Astrocyte (in vitro differentiated cells and primary cell): ENCODE data around the gene LMTK2. TPM values are rescaled to one million over a fixed set of nuclear protein-coding genes. Genes with fewer than 3 reads are reported as not detected.

ENCODE experiments used
- DNase-seq: peaks from one replicate; pipeline ENCODE4 v3.0.0-alpha.2; 2010; ENCODE audit warnings: low read depth
- FAIRE-seq: peaks from 2 replicates; lab custom pipeline; 2011; peaks lifted over from hg19 to GRCh38; lab: Jason Lieb, UNC
- H2AFZ ChIP-seq: 2 replicates; pipeline ENCODE4 v1.6.0; 2012; ENCODE audit warnings: low read depth, low read length, inconsistent platforms
- H3K27ac ChIP-seq: 2 replicates; pipeline ENCODE4 v1.5.1; 2011; ENCODE audit warnings: low read depth, low read length, inconsistent platforms
- H3K27me3 ChIP-seq: 2 replicates; pipeline ENCODE4 v1.6.0; 2011; ENCODE audit warnings: low read length, inconsistent platforms; ENCODE audit not compliant: insufficient read depth
- H3K36me3 ChIP-seq: 2 replicates; pipeline ENCODE4 v1.5.1; 2011; ENCODE audit warnings: low read length, inconsistent platforms; ENCODE audit not compliant: insufficient read depth
- H3K4me1 ChIP-seq: 2 replicates; pipeline ENCODE4 v1.5.1; 2011; ENCODE audit warnings: low read length, inconsistent platforms; ENCODE audit not compliant: insufficient read depth
- H3K4me2 ChIP-seq: 2 replicates; pipeline ENCODE4 v1.6.0; 2012; ENCODE audit warnings: low read length, inconsistent platforms
- H3K4me3 ChIP-seq: 2 replicates; pipeline ENCODE4 v1.5.1; 2011; ENCODE audit warnings: low read depth, mild to moderate bottlenecking, low read length, inconsistent platforms; ENCODE audit not compliant: insufficient read depth
- H3K79me2 ChIP-seq: 2 replicates; pipeline ENCODE4 v1.6.0; 2012; ENCODE audit warnings: mild to moderate bottlenecking, low read length, inconsistent platforms; ENCODE audit not compliant: insufficient read depth
- H3K9ac ChIP-seq: 2 replicates; pipeline ENCODE4 v1.6.0; 2012; ENCODE audit warnings: mild to moderate bottlenecking, low read length, inconsistent platforms
- H3K9me3 ChIP-seq: 2 replicates; pipeline ENCODE4 v1.5.1; 2012; ENCODE audit warnings: low read depth, mild to moderate bottlenecking, low read length, inconsistent platforms; ENCODE audit not compliant: insufficient read depth
- H4K20me1 ChIP-seq: 2 replicates; pipeline ENCODE4 v1.6.0; 2012; ENCODE audit warnings: low read length, inconsistent platforms; ENCODE audit not compliant: insufficient read depth
- H3K27ac Mint-ChIP-seq: one replicate; pipeline ENCODE4 v1.8.0; 2021; ENCODE audit warnings: mild to moderate bottlenecking, mixed read lengths; ENCODE audit not compliant: unreplicated experiment
- H3K27me3 Mint-ChIP-seq: one replicate; pipeline ENCODE4 v1.8.0; 2021; ENCODE audit warnings: low read depth, mixed read lengths; ENCODE audit not compliant: unreplicated experiment
- H3K36me3 Mint-ChIP-seq: one replicate; pipeline ENCODE4 v1.8.0; 2021; ENCODE audit warnings: low read depth, mixed read lengths; ENCODE audit not compliant: unreplicated experiment
- H3K4me1 Mint-ChIP-seq: one replicate; pipeline ENCODE4 v1.8.0; 2021; ENCODE audit warnings: low read depth, mixed read lengths; ENCODE audit not compliant: unreplicated experiment
- H3K4me3 Mint-ChIP-seq: one replicate; pipeline ENCODE4 v1.8.0; 2021; ENCODE audit warnings: mild to moderate bottlenecking, moderate library complexity, mixed read lengths; ENCODE audit not compliant: unreplicated experiment
- H3K9me3 Mint-ChIP-seq: one replicate; pipeline ENCODE4 v1.8.0; 2021; ENCODE audit warnings: mild to moderate bottlenecking, mixed read lengths; ENCODE audit not compliant: unreplicated experiment
- CTCF ChIP-seq: IDR thresholded peaks from 2 replicates; pipeline ENCODE4 v1.5.1; 2011; ENCODE audit warnings: low read depth, mild to moderate bottlenecking, inconsistent platforms, low read length, moderate library complexity; ENCODE audit not compliant: insufficient read depth
- EZH2 ChIP-seq: IDR thresholded peaks from 2 replicates; pipeline ENCODE4 v1.6.1; 2012; ENCODE audit warnings: mild to moderate bottlenecking, low read length, inconsistent platforms; ENCODE audit not compliant: insufficient read depth
- total RNA-seq: library from RNA; stranded (reverse); gene quantifications from 2 replicates; pipeline ENCODE4 v1.2.1, GENCODE V29; 2021

Gene LMTK2
- total RNA-seq, 1 donor from 2014 or later: 15.2 TPM

DNA sequence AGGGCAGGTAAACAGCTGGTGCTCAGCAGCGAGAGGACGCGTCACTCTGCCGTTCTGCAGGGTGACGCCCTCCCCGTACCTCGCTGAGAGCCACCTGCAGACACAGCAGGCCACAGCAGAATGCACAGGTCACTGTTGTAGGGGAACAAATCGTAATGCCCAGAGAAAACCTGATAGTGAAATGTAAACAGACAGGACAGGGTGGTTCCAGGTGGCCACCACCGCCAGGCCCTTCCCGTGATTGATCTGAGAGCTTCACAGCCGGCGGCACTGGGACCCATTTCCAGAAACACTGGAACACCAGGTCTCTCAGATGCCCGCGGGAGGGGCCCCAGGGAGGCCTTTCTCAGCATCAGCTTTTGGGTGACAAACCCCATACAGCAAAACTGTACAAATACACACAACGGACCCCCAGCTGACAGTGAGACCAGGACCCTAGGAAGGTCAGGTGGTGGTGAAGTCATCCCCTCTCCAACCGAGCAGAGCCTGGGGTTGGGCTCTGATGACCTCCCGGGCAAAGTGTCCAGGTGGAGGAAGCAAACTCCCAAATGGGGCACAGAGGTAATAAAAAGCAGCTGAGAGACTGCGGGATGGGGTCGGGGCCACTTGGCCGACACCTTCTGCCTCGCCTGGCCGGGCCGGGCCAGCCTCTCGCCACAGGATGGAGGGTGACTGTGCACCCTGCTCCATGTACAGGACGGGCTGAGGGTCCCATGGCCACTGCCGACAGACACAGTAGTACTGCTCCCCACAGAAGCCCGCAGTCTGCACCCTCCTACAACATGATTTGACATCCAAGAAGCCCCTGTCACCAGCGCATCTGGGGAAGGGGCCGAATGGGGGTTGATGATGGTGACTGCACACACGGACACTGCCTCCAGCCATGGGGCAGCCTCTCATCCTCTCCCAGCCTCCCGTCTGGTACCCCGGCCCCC lies 109.2 kb downstream of the LMTK2 start:
- DNase-seq (no peak), FAIRE-seq (no peak)
- Mint-ChIP-seq H3K36me3 (peaks cover 9% of the 10 kb centered on the region), H3K27ac (no peak overlapping the region), H3K9me3 (no peaks in the 10 kb centered on the region), H3K27me3 (no peaks in the 10 kb centered on the region), H3K4me1 (peaks cover 5% of the 10 kb centered on the region), H3K4me3 (no peak overlapping the region)
- no peak overlapping the region for H3K9ac ChIP-seq
- H3K4me3 ChIP-seq: no peak overlapping the region
- H3K27ac ChIP-seq: no peak overlapping the region
- peaks cover 5% of the 10 kb centered on the region for H3K4me1 ChIP-seq
- no peak overlapping the region for H3K4me2 ChIP-seq
- no peaks in the 10 kb centered on the region for H3K27me3 ChIP-seq
- no peaks in the 10 kb centered on the region for H3K79me2 ChIP-seq
- H4K20me1 ChIP-seq: no peaks in the 10 kb centered on the region
- H3K36me3 ChIP-seq: no peaks in the 10 kb centered on the region
- no peak overlapping the region for H2AFZ ChIP-seq
- H3K9me3 ChIP-seq: no peaks in the 10 kb centered on the region
- TF ChIP-seq EZH2 (no peak), CTCF (no peak)

DNA sequence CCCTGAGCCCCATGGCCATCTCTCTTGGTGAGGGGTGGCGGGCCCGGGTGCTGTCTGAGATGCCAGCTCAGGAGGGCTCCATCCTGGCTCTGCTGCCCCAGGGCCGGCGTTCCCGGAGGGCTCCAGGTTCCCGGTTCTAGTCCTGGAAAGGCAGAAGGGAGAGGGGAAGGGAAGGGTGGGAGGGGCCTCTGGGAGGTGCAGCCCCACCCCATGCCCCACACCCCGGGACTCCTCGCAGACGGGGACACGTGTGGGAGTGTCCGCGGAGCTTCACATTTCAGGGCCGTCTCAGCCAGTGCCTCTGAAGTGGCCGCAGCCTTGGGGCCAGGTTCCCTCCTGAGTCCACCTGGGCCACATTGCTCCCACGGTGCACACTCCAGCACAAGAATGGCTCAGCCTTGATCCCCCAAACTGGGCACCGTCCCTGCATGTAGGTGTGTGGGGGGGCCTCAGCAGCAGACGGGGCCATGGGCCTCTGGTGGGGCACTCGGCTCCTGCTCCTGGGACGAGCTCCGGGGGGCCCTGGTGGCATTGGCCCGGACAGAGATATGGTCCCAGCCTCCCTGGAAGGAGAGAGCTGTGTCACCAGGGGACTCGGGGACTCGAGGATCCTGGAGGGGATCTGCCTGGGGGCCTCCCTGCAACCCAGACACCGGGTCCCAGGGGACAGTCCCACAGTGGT lies 110.4 kb downstream of the LMTK2 start:
- no peak overlapping the region for H3K4me3 ChIP-seq
- H3K27ac Mint-ChIP-seq: no peak overlapping the region
- no peaks in the 10 kb centered on the region for H3K9me3 Mint-ChIP-seq
- H2AFZ ChIP-seq: no peak overlapping the region
- no peak overlapping the region for H3K4me3 Mint-ChIP-seq
- H3K9ac ChIP-seq: no peak overlapping the region
- H3K27ac ChIP-seq: no peak overlapping the region
- no peaks in the 10 kb centered on the region for H3K79me2 ChIP-seq
- TF ChIP-seq EZH2 (no peak), CTCF (no peak)
- no peaks in the 10 kb centered on the region for H3K9me3 ChIP-seq
- FAIRE-seq (no peak), DNase-seq (no peak)
- H4K20me1 ChIP-seq: no peaks in the 10 kb centered on the region
- no peaks in the 10 kb centered on the region for H3K4me1 ChIP-seq
- peaks cover 5% of the 10 kb centered on the region for H3K4me1 Mint-ChIP-seq
- no peaks in the 10 kb centered on the region for H3K27me3 Mint-ChIP-seq
- no peaks in the 10 kb centered on the region for H3K36me3 ChIP-seq
- no peaks in the 10 kb centered on the region for H3K27me3 ChIP-seq
- peaks cover 9% of the 10 kb centered on the region for H3K36me3 Mint-ChIP-seq
- H3K4me2 ChIP-seq: no peak overlapping the region
